ENCODE data around the gene PRDM7. TPM values are rescaled to one million over a fixed set of nuclear protein-coding genes. Genes with fewer than 3 reads are reported as not detected.

PRDM7 gene
- total RNA-seq, 1 experiment from 2014 or later, result not detected

- no peak overlapping the region for H3K27ac Mint-ChIP-seq
- POLR2A ChIA-PET, result no interaction called here
Measured at GRCh38 chr16:90083139-90083538, 6.0 kb upstream of the PRDM7 start.

More at GRCh38 chr16:90083139-90083538, 6.0 kb upstream of the PRDM7 start:
- H3K4me1 Mint-ChIP-seq, result peaks cover 3% of the 10 kb centered on the region
- no peaks in the 10 kb centered on the region for H3K36me3 Mint-ChIP-seq
- ATAC-seq (no peak), DNase-seq (ENCODE audit: low spot score) (no peak)
- H3K27me3 Mint-ChIP-seq (ENCODE audit: low read depth), result peaks cover 65% of the 10 kb centered on the region
- TF ChIP-seq CTCF (IDR thresholded peaks at IDR 0.05) (no peak), ZBTB43 (CRISPR knock-in tag; IDR thresholded peaks at IDR 0.05) (no peak), ZNF425 (CRISPR knock-in tag; conservative IDR thresholded peaks at IDR 0.05) (no peak), MXD4 (CRISPR knock-in tag; IDR thresholded peaks at IDR 0.05; ENCODE audit: borderline replicate concordance) (no peak), PREB (CRISPR knock-in tag; IDR thresholded peaks at IDR 0.05; ENCODE audit: borderline replicate concordance) (no peak), ELF4 (CRISPR knock-in tag; IDR thresholded peaks at IDR 0.05; ENCODE audit: low read depth) (no peak), NFATC4 (CRISPR knock-in tag; IDR thresholded peaks at IDR 0.05) (no peak), ESRRA (CRISPR knock-in tag; IDR thresholded peaks at IDR 0.05; ENCODE audit: borderline replicate concordance) (no peak), ERG (CRISPR knock-in tag; IDR thresholded peaks at IDR 0.05) (no peak), EMX1 (CRISPR knock-in tag; IDR thresholded peaks at IDR 0.05) (no peak), ZNF396 (CRISPR knock-in tag; IDR thresholded peaks at IDR 0.05; ENCODE audit: borderline replicate concordance) (no peak), ZNF423 (CRISPR knock-in tag; IDR thresholded peaks at IDR 0.05) (no peak), ZNF121 (CRISPR knock-in tag; IDR thresholded peaks at IDR 0.05) (no peak), KAT7 (CRISPR knock-in tag; IDR thresholded peaks at IDR 0.05; ENCODE audit: borderline replicate concordance) (no peak), TCF7 (CRISPR knock-in tag; IDR thresholded peaks at IDR 0.05; ENCODE audit: low read depth) (no peak), OVOL2 (CRISPR knock-in tag; IDR thresholded peaks at IDR 0.05; ENCODE audit: borderline replicate concordance) (no peak)
- H3K9me3 Mint-ChIP-seq, result peaks cover 11% of the 10 kb centered on the region
- H3K4me3 Mint-ChIP-seq, result peak overlapping the region; percentile 91
- CTCF ChIA-PET, result interaction anchor here (1.3 to 2.8 kb wide), 5 partner anchors 10 to 377 kb away, joined by 3 to 26 read pairs (median 11); partner anchors contain the start of gene MC1R

Measured in WTC11 (cell line).